ENCODE data around the gene ITGAX. TPM values are rescaled to one million over a fixed set of nuclear protein-coding genes. Genes with fewer than 3 reads are reported as not detected.

ITGAX gene
- total and polyA plus RNA-seq, 7 donors, result 0.60 to 7.6 (median 1.8) TPM

- DNase-seq, result no peak
- WGBS, 2 donors, result 89 to 92% methylated on average over 8 of the region's 8 CpGs
Measured at GRCh38 chr16:31363721-31364120, 8.7 kb downstream of the ITGAX start.

DNA sequence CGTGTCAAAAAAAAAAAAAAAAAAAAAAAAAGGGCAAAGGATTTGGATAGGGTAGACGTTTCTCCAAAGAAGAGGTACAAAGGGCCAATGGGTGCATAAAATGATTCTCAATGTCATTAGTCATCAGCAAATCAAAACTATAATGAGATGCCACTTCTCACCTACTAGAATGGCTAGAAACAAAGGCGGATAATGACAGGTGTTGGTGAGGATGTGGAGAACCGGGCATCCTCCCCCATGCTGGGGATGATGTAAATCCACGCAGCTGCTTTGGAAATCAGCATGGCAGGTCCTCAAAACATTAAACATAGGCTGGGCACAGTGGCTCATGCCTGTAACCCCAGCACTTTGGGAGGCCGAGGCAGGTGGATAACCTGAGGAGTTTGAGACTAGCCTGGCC lies 9.4 kb downstream of the ITGAX start:
- H3K27me3 ChIP-seq, result peaks cover 0 to 9% (median 8%) of the 10 kb centered on the region in 3 donors
- no peak for DNase-seq

More at GRCh38 chr16:31363721-31364120, 8.7 kb downstream of the ITGAX start:
- Histone ChIP-seq H3K4me3 (no peak overlapping the region), H3K27me3 (peaks cover 0 to 9% (median 8%) of the 10 kb centered on the region in 3 donors), H3K9me3 (no peaks in the 10 kb centered on the region), H3K36me3 (no peaks in the 10 kb centered on the region), H3K27ac (no peak overlapping the region), H3K4me1 (no peaks in the 10 kb centered on the region)
- intact Hi-C loops (cut with DNase I), result no loop called here
- TF ChIP-seq POLR2A (IDR thresholded peaks at IDR 0.05), result no peak
- TF ChIP-seq CTCF (IDR thresholded peaks at IDR 0.05), result no peak
- no peak for TF ChIP-seq EP300 (IDR thresholded peaks at IDR 0.05)

GRCh38 chr16:31365131-31365865 lies 10.3 kb downstream of the ITGAX start:
- Histone ChIP-seq H3K27ac (no peak overlapping the region), H3K36me3 (no peaks in the 10 kb centered on the region), H3K4me1 (no peaks in the 10 kb centered on the region), H3K27me3 (peaks cover 0 to 9% (median 8%) of the 10 kb centered on the region in 3 donors), H3K4me3 (no peak overlapping the region), H3K9me3 (no peaks in the 10 kb centered on the region)
- WGBS, 2 donors, result 86 to 89% methylated on average over 7 of the region's 7 CpGs
- no peak for TF ChIP-seq POLR2A (IDR thresholded peaks at IDR 0.05)
- no peak for TF ChIP-seq CTCF (IDR thresholded peaks at IDR 0.05)
- TF ChIP-seq EP300 (IDR thresholded peaks at IDR 0.05), result no peak
- no peak for TF ChIP-seq POLR2AphosphoS5 (IDR thresholded peaks at IDR 0.05)
- no peak for DNase-seq
- intact Hi-C loops (cut with DNase I), result no loop called here

More for the DNA sequence above, 9.4 kb downstream of the ITGAX start:
- intact Hi-C loops (cut with DNase I), result no loop called here
- Histone ChIP-seq H3K4me3 (no peak overlapping the region), H3K36me3 (no peaks in the 10 kb centered on the region), H3K4me1 (no peaks in the 10 kb centered on the region), H3K9me3 (no peaks in the 10 kb centered on the region), H3K27ac (no peak overlapping the region)
- WGBS, 2 donors, result 72 to 85% methylated on average over 6 of the region's 6 CpGs
- no peak for TF ChIP-seq CTCF (IDR thresholded peaks at IDR 0.05)
- TF ChIP-seq EP300 (IDR thresholded peaks at IDR 0.05), result no peak
- no peak for TF ChIP-seq POLR2A (IDR thresholded peaks at IDR 0.05)
- no peak for TF ChIP-seq POLR2AphosphoS5 (IDR thresholded peaks at IDR 0.05)

GRCh38 chr16:31367853-31368252 lies 12.9 kb downstream of the ITGAX start:
- H3K27ac ChIP-seq, result no peak overlapping the region
- H3K27me3 ChIP-seq, result peaks cover 0 to 8% (median 0%) of the 10 kb centered on the region in 3 donors
- no peak for DNase-seq
- TF ChIP-seq CTCF (IDR thresholded peaks at IDR 0.05), result no peak
- no peak for TF ChIP-seq EP300 (IDR thresholded peaks at IDR 0.05)
- no peak for TF ChIP-seq POLR2AphosphoS5 (IDR thresholded peaks at IDR 0.05)
- no peak for TF ChIP-seq POLR2A (IDR thresholded peaks at IDR 0.05)
- H3K9me3 ChIP-seq, result no peaks in the 10 kb centered on the region
- intact Hi-C loops (cut with DNase I), result no loop called here
- H3K4me3 ChIP-seq, result no peak overlapping the region
- 60 to 85% methylated on average over 3 of the region's 3 CpGs for WGBS, 2 donors
- H3K36me3 ChIP-seq, result no peaks in the 10 kb centered on the region
- H3K4me1 ChIP-seq, result no peaks in the 10 kb centered on the region

All from sigmoid colon (tissue), 7 donors.